ENCODE data around the gene SHC2. TPM values are rescaled to one million over a fixed set of nuclear protein-coding genes. Genes with fewer than 3 reads are reported as not detected.

SHC2 gene
- total RNA-seq, 1 experiment from 2014 or later = 16.6 TPM

- no peaks in the 10 kb centered on the region for H4K20me1 ChIP-seq (ENCODE audit: control insufficient read depth, insufficient read depth, insufficient read length)
- H4K5ac ChIP-seq (ENCODE audit: insufficient read length, low read depth, low read length) = no peak overlapping the region
- no peaks in the 10 kb centered on the region for H3K79me2 ChIP-seq (ENCODE audit: insufficient read depth, low read length)
- H2BK120ac ChIP-seq (ENCODE audit: low read depth, low read length, poor library complexity, severe bottlenecking) = no peak overlapping the region
- H3K4ac ChIP-seq (ENCODE audit: low read depth, low read length) = no peak overlapping the region
- Mint-ChIP-seq H3K27ac (peak overlapping the region in 1 of 3 experiments; percentile 52; a peak in 1 of 7 replicates), H3K4me3 (no peak overlapping the region), H3K36me3 (ENCODE audit: insufficient read depth in 1 of 3, low read depth in 3 of 3) (peaks cover 3 to 13% (median 10%) of the 10 kb centered on the region in 3 experiments; a peak in 5 of 7 replicates), H3K9me3 (peaks cover 27 to 32% of the 10 kb centered on the region in 2 experiments), H3K4me1 (peaks cover 37 to 39% of the 10 kb centered on the region in 2 experiments), H3K27me3 (ENCODE audit: low read depth) (peaks cover 35% of the 10 kb centered on the region)
- H3K79me1 ChIP-seq (ENCODE audit: insufficient read depth, low read depth, low read length, poor library complexity, severe bottlenecking) = no peaks in the 10 kb centered on the region
- no peak overlapping the region for H3K4me2 ChIP-seq (ENCODE audit: insufficient read depth, insufficient read length, low read length)
- no peak overlapping the region for H2AK5ac ChIP-seq (ENCODE audit: insufficient read length, low read length)
- H3T11ph ChIP-seq (ENCODE audit: low read length) = no peak overlapping the region
- DNase-seq = no peak
- no peak overlapping the region for H4K8ac ChIP-seq (replicated peaks; ENCODE audit: insufficient read length, low read depth, low read length)
- H3K9ac ChIP-seq (ENCODE audit: extremely low read depth, insufficient read length, low read length) = no peak overlapping the region
- H3K18ac ChIP-seq (ENCODE audit: insufficient read length, low read depth, low read length) = no peak overlapping the region
- H4K91ac ChIP-seq (ENCODE audit: insufficient read length, low read depth, low read length) = no peak overlapping the region
- no peak overlapping the region for H3K14ac ChIP-seq (ENCODE audit: insufficient read depth, low read length)
- no peak overlapping the region for H2AFZ ChIP-seq (ENCODE audit: low read length)
- no peak overlapping the region for H2BK12ac ChIP-seq (ENCODE audit: insufficient read length, low read depth, low read length)
- no peak overlapping the region for H3K23ac ChIP-seq (ENCODE audit: insufficient read length, low read depth, low read length)
- no peak overlapping the region for H3K27ac ChIP-seq (ENCODE audit: insufficient read length, low read depth, low read length)
- no peak overlapping the region for H3K56ac ChIP-seq (ENCODE audit: insufficient read length, low read depth, low read length)
- no peaks in the 10 kb centered on the region for H3K23me2 ChIP-seq (ENCODE audit: insufficient read length, low read depth, low read length, poor library complexity, severe bottlenecking)
- no CpG with 5 or more reads among the region's 2 CpGs for WGBS (ENCODE audit: extremely low coverage, insufficient read length, low lambda C conversion rate)
- no peak for TF ChIP-seq CTCF (conservative IDR thresholded peaks at IDR 0.05)
- no peak overlapping the region for H2BK5ac ChIP-seq (ENCODE audit: insufficient read length, low read length)
- H2BK20ac ChIP-seq (ENCODE audit: low read depth, low read length, poor library complexity, severe bottlenecking) = no peak overlapping the region
- no peak overlapping the region for H2BK15ac ChIP-seq (ENCODE audit: low read depth, low read length)
- no peaks in the 10 kb centered on the region for H3K27me3 ChIP-seq (ENCODE audit: insufficient read depth, low read length)
- H3K4me1 ChIP-seq (ENCODE audit: insufficient read depth, low read length) = no peaks in the 10 kb centered on the region
- peaks cover 10% of the 10 kb centered on the region for H3K9me3 ChIP-seq (ENCODE audit: control insufficient read depth, low read depth, low read length)
These were observed 69.7 kb downstream of the SHC2 start for GRCh38 chr19:391207-391557.
